Cardiac muscle cell (in vitro differentiated cells and primary cell): ENCODE data around the gene C1orf210. TPM values are rescaled to one million over a fixed set of nuclear protein-coding genes. Genes with fewer than 3 reads are reported as not detected.

Experiments used
- DNase-seq, 2 donors: peaks; one replicate each; pipeline versions ENCODE4 v3.0.0 to v3.0.0-alpha.2; 2010 to 2017; ENCODE audit warnings: low read depth in 1 of 2, low spot score in 1 of 2
- H3K27ac ChIP-seq: fragments of 200-600 bp; sonication (generic); 2 replicates; pipeline ENCODE4 v1.5.1; 2016
- H3K27me3 ChIP-seq: fragments of 200-600 bp; sonication (generic); 2 replicates; pipeline ENCODE4 v1.6.0; 2016; ENCODE audit warnings: control low read depth
- H3K36me3 ChIP-seq: fragments of 200-600 bp; sonication (generic); 2 replicates; pipeline ENCODE4 v1.5.1; 2016; ENCODE audit warnings: control low read depth
- H3K4me1 ChIP-seq: fragments of 200-600 bp; sonication (generic); 2 replicates; pipeline ENCODE4 v1.8.1; 2017; ENCODE audit warnings: low read depth, mild to moderate bottlenecking, mixed run types
- H3K4me3 ChIP-seq: fragments of 200-600 bp; sonication (generic); 2 replicates; pipeline ENCODE4 v1.5.1; 2016; ENCODE audit warnings: mild to moderate bottlenecking
- H3K9me3 ChIP-seq: fragments of 200-600 bp; sonication (generic); 2 replicates; pipeline ENCODE4 v1.5.1; 2017; ENCODE audit warnings: low read depth, mild to moderate bottlenecking, control low read depth
- CTCF ChIP-seq: IDR thresholded peaks from 2 replicates; pipeline ENCODE4 v1.5.1; 2012; ENCODE audit warnings: low read depth, mild to moderate bottlenecking, low read length
- polyA plus RNA-seq: library from polyadenylated mRNA; unstranded; fragments of >200 nt; fragmentation: Nextera tagmentation; extraction: Ambion mirVana; gene quantifications from 2 replicates; pipeline ENCODE4 v1.2.1, GENCODE V29; 2016
- total RNA-seq: library from RNA; depleted of rRNA; stranded (reverse); fragments of >200 nt; gene quantifications from 2 replicates; pipeline ENCODE4 v1.2.3, GENCODE V29; 2016

Gene C1orf210
- total RNA-seq: 0.12 TPM in 1 of 2 replicates, not detected in the other
- not detected in 2 replicates for polyA plus RNA-seq

DNA sequence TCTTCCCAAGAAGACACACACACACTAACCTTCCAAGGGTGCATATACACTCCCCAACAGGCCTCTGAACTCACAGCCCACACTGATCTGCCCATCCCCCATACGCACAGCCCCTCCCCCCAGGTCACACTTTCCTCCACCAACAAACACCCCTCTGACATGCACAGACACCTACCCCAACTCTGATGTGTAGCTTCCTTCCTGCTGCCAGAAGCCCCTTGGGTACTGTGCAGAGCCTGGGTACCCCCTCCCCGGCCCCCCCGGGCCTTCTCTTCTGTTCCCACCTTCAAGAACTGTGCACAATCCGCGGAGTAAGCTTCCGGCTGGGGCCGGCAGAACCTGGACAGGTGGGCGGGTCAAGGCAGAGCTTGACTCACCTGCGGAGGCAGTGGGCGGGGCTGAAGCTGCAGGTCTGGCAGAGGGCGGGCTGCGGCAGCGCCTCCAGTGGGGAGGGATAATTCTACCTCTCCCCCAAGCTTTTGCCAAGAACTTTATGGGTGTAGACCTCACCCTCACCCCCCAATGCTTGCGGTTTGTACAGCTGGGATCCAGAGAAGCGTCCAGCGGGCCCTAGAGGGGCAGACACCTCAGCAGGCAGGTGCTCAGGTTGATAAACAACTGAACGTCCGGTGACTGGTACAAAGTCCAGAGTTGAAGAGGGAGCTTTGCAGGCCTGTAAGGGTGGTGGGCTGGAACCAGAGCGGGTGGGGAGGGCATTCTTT lies at the start of gene C1orf210:
C1orf210 (minus strand) TSS at position 313 of the 722 bp plus-strand sequence. CDS start 2,311 bp downstream, outside the sequence.
- TF ChIP-seq CTCF: no peak
- H3K27ac ChIP-seq: no peak within 1 kb of the TSS
- no peaks in the 10 kb centered on the region for H3K36me3 ChIP-seq
- H3K4me1 ChIP-seq: no peaks in the 10 kb centered on the region
- no peak for DNase-seq
- H3K9me3 ChIP-seq: no peaks in the 10 kb centered on the region
- no peak within 1 kb of the TSS for H3K4me3 ChIP-seq
- no peaks in the 10 kb centered on the region for H3K27me3 ChIP-seq

DNA sequence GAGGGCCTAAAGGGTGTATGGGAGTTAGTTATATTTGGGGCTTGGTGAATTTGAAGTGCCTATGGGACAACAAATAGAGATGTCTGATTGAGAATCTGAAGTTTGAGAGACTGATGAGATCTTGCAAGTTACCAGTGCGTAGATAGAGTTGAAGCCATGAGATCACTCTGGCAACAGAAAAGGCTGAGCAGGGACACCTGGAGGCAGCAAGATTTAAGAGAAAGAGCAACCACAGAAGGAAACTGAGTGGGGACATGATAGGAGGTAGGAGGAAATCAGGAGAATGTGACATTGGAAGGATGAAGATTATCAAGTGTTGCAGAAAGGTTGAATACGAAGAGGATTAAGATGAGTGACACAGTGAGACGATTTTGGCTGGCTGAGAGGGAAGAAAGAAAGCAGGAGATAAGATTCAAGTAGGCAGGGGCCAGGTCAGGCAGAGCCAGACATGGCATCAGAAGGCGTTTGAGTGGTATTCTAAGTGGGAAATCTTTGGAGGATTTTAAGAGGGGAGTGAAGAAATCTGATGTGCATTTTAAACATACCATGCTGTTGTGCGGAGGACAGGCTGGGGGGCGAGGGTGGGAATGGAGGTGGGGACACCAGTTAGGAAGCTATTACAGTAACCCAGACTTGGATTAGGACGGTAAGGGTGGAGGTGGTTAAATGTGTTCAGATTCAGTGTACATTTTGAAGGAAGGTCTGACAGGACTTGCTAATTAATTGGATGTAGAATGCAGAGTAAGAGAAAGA lies 49.2 kb upstream of the C1orf210 start:
- Histone ChIP-seq H3K27me3 (no peaks in the 10 kb centered on the region), H3K36me3 (no peaks in the 10 kb centered on the region), H3K9me3 (no peaks in the 10 kb centered on the region), H3K4me3 (no peak overlapping the region), H3K4me1 (peaks cover 13% of the 10 kb centered on the region), H3K27ac (peak overlapping the region; percentile 60)
- TF ChIP-seq CTCF: no peak
- peak in 1 of 2 donors; percentile 23 for DNase-seq

GRCh38 chr1:43331688-43332087 lies 46.3 kb upstream of the C1orf210 start:
- no peak overlapping the region for H3K4me3 ChIP-seq
- no peaks in the 10 kb centered on the region for H3K27me3 ChIP-seq
- no peaks in the 10 kb centered on the region for H3K36me3 ChIP-seq
- H3K4me1 ChIP-seq: peaks cover 13% of the 10 kb centered on the region
- no peak overlapping the region for H3K27ac ChIP-seq
- H3K9me3 ChIP-seq: no peaks in the 10 kb centered on the region
- DNase-seq: no peak
- TF ChIP-seq CTCF: no peak

DNA sequence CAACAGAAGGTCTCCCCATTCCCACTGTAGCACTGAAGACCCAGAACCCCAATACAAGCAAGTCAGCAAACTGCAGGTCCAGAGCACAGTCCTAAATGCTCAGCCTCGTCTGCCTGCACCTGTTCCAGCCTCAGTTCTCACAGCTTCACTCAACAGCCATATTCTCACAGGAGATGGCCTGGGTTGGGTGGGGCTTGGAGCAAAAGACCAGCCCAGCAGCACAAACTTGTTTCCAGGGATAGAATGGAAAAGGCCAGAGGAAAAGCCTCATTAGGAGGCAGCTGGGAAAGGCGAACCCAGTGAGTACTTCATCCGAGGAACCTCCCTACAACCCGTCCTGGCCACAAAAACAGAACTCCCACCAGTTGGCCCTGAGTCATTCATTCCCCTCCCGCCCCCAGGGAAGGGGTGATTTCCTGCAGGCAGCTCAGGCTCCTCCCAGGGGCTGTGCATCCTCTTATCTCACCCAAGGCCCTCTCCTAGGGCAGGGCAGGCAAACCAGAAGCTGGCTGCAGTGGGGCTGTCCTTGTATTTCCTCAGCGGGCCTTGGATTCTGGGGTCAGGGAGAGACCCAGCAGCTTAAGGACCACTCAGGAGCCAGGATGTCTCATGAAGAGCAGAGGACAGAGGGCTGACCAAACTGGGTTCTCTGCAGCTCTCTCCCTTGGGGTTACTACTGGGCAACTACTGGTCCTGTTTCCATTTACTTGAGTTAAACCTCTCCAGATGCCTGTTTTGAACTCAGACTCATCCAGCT lies 44.8 kb upstream of the C1orf210 start:
- TF ChIP-seq CTCF: no peak
- Histone ChIP-seq H3K27ac (no peak overlapping the region), H3K9me3 (no peaks in the 10 kb centered on the region), H3K4me3 (no peak overlapping the region), H3K4me1 (peaks cover 13% of the 10 kb centered on the region), H3K27me3 (no peaks in the 10 kb centered on the region), H3K36me3 (no peaks in the 10 kb centered on the region)
- DNase-seq: peak in 1 of 2 donors; percentile 91

- Histone ChIP-seq H3K4me1 (no peaks in the 10 kb centered on the region), H3K27ac (no peak overlapping the region), H3K27me3 (no peaks in the 10 kb centered on the region), H3K4me3 (no peak overlapping the region), H3K9me3 (no peaks in the 10 kb centered on the region), H3K36me3 (no peaks in the 10 kb centered on the region)
- no peak for DNase-seq
- no peak for TF ChIP-seq CTCF
Observed at GRCh38 chr1:43327549-43328292, 42.3 kb upstream of the C1orf210 start.
